Effector CD4-positive, alpha-beta T cell (primary cell): ENCODE results near the gene TRDN.
"Not testable (repeated sequence)": the region's sequence is repeated elsewhere in the genome, so short reads cannot be mapped to it uniquely, and the experiment has no call there.

ENCODE experiments used
- DNase-seq: peaks from one replicate; pipeline ENCODE4 v3.0.0-alpha.2; 2020

Gene TRDN

DNA sequence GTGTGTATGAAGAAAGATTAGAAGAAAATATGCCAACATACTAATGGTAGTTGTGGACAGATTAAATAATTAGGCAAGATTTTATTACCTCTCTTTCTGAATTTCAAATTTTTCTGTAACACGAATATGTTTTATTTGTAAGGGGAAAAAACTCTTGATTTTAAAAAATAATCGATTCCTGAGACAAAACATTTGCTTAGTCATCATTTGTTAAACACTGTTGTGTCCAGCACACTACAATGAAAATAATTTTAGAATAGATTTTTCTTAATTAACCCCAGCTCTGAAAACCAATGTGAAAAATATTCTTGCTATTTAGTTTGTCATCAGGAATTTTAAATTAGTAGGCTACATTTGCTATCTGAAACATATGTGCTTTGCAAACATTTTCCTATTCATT is 253.0 kb downstream of the TRDN start:
- DNase-seq: no peak

- DNase-seq: no peak
Observed at GRCh38 chr6:123380257-123380656, 256.5 kb downstream of the TRDN start.

DNA sequence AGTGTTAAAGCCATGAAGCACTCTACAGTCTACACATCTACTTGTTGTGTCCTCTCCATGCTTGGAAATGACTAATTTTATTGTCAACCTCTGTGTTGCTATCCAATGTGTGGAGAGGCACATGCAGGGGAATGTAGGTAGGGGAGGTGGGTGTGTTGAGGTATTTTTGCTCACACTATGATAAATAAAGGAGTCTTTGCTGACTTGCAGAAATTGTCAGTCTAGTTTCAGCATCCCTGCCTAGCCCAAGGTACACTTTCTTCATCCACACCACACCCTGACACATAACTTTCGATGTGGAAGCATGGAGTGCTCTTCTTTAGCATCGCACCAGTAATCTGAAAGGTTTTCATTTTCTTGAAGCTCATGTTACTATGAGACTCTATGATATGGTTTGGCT is 264.0 kb downstream of the TRDN start:
- no peak for DNase-seq

- DNase-seq: no peak
Observed at GRCh38 chr6:123363912-123364311, 272.8 kb downstream of the TRDN start.

- DNase-seq: no peak
Observed at GRCh38 chr6:123360359-123360758, 276.4 kb downstream of the TRDN start.

- DNase-seq: no peak
Observed at GRCh38 chr6:123352705-123353104, 284.0 kb downstream of the TRDN start.

DNA sequence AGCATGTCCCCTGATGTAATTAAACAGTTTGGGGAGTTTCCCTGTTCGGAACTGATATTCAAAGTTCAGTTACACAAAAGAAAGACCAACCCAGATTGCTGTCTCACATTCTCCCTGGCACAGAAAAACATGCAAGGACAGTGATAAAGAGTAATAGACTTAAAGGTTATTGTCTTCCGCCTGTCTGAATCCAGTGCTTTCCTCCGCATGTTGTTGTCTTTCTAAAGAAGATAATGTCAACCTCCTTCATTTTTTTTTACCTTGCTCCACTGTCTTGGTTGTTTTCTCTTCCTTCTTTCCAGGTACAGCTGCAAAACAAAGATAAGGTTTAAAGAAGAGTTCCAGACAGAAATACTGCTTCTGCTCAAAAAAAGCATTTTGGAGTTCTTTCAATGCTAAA is 284.5 kb downstream of the TRDN start:
- no peak for DNase-seq

- no peak for DNase-seq
Observed at GRCh38 chr6:123343836-123344235, 292.9 kb downstream of the TRDN start.

DNA sequence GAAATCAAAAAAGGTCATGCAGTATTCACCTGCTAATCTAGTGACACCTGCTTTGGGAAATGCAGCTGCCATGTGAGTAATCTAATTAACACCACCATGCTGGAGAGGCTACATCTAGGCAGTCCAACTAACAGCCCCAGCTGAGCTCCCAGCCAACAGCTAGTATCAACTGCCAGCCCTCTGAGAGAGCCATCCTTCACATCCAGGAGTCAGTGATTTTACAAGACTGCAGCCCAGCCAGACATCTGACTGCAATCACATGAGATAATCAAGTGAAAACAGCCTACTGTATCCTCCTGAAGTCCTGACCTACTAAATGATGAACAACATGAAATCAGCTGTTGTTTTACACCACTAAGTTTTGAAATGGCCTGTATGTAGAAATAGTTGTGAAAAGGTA is 298.4 kb downstream of the TRDN start:
- no peak for DNase-seq

- no peak for DNase-seq
Observed at GRCh38 chr6:123333000-123333756, 303.6 kb downstream of the TRDN start.

DNA sequence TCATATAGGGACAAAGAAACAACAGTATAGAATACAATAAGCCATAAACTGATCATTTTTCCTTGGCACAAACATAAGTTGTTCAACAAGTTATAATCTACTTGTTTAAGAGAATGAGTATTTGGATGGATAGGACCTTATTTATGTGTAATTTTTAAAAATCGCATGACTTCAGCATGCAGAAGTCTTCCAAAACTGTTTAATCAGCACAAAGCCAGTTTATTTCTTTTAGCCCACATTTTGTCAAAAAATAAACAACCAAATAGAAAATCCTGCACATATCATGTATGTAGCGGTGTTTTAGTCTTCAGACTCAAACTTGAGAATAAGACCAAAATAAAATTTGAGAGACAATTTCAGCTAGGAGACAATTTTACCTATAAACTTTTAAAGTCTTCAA is 304.7 kb downstream of the TRDN start:
- no peak for DNase-seq

DNA sequence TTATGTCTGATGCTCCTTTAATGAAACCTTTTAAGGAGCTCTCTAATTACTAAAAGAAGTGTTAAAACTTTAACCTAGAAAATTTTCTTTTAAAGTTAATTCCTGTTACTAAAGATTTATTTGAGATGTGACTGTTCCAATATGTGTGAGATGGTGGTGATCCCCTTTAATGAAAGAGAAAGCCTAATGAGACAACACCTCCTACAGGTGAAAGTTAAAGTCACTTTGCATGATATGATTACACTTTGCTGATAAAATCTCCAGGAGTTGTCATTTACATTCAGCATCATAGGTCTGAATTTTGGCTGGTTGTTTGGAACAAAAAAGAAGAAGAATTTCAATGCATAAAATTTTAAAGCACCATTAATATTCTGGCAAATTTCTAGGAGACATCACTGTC is 307.4 kb downstream of the TRDN start:
- no peak for DNase-seq

DNA sequence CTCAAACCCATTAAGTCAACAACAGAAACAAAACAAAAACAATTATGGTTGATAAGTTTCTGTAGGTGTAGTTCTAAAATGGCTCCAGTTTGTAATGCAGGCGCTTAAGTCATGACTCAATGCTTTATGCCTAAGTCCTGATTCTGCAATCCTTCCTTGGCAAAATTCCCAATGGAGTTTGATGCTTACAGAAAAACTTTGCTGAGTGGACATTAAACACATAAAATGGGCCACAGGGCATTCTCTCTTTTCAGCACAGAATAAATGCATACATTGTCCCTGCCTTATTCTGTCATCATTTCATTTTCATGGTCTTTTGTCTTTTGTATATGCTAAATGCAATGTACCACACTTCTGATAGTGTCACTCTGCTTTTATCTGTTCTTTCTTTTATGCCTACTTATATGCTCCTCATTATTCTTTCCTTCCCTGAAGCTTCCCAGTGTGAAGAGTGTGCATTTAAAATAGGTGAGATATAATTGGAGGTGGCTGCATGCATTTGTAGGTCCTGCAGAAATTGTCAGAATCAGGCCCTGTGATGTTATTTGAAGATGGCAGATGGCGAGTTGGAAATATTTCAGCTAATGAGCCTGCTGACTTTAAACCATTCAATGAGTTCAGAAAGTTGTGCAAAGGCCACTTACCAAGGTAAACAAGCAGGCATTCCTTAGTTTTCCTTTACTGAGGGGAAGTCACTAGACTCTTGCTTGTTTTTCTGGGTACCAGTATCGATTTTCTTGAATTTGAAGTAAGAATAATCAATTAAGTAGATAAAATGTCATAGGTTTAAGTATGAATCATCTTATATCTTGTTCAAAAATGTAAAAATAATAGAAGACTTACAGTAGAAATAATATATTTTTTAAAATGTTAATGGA is 313.1 kb downstream of the TRDN start:
- no peak for DNase-seq

GRCh38 chr6:123321020-123321419 is 315.7 kb downstream of the TRDN start:
- no peak for DNase-seq

DNA sequence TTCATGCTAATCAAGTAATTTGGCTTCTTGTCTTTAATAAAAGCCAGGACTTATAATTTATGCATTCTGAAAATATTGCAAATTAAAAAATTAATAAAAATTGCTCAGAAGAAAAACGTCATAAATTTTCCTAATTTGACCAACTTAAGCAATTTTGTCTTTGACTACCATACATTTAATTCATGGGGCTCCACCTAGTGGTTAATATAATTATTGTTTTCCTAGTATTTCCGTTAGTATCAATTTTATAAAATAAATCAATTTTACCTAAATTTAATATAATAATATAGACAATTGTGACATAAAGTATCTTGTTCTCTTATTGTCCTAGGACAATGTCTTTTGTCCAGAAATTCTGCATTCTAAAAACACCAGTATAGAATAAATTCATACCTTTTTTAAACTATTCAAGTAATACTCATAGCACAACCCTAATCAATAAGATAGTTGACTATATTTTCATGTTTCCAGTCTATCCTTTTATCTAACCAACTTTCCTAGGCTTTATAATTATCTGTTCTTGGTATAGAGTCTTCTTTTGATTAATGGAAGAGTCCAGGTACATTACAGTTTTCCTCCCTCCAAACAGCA is 319.9 kb downstream of the TRDN start:
- DNase-seq: no peak

DNA sequence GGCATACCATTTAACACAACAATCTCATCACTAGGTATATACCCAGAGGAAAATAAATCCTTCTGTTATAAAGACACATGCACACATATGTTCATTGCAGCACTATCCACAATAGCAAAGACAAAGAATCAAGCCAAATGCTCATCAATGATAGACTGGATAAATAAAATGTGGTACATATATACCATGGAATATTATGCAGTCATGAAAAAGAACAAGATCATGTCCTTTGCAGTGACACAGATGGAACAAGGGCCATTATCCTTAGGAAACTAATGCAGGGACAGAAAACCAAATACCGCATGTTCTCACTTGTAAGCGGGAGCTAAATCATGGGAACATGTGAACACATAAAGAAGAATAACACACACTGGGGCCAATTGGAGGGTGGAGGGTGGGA is 322.3 kb downstream of the TRDN start:
- not testable (repeated sequence) for DNase-seq

- no peak for DNase-seq
Observed at GRCh38 chr6:123309130-123309529, 327.6 kb downstream of the TRDN start.

GRCh38 chr6:123306334-123306733 is 330.4 kb downstream of the TRDN start:
- no peak for DNase-seq

DNA sequence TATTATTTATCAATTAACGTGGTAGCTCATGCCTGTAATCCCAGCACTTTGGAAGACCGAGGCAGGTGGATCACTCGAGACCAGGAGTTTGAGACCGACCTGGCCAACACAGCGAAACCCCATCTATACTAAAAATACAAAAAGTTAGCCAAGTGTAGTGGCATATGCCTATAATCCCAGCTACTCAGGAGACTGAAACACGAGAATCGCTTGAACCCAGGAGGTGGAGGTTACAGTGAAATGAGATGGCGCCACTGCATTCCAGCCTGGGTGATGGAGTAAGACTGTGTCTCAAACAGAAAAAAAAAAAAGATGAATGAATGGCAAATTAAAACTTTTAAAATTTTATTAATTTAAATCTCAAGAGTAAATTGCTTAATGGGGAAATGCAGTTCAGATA is 341.1 kb downstream of the TRDN start:
- DNase-seq: no peak

GRCh38 chr6:123295181-123295580 is 341.6 kb downstream of the TRDN start:
- DNase-seq: no peak

DNA sequence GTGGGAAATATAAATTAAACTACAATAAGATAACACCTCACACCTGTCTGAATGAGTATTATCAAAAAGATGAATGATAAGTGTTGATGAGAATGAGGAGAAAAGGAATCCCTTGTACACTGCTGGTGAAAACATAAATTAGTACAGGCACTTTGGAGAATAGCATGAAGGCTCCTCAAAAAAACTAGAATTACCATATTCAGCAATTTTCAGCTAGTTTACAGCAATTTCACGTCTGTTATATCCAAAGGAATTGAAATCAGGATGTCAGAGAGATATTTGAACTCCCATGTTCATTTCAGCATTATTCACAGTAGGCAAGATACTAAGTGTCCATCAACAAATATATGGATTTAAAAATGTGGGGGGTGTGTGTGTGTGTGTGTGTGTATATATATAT is 348.1 kb downstream of the TRDN start:
- DNase-seq: no peak

DNA sequence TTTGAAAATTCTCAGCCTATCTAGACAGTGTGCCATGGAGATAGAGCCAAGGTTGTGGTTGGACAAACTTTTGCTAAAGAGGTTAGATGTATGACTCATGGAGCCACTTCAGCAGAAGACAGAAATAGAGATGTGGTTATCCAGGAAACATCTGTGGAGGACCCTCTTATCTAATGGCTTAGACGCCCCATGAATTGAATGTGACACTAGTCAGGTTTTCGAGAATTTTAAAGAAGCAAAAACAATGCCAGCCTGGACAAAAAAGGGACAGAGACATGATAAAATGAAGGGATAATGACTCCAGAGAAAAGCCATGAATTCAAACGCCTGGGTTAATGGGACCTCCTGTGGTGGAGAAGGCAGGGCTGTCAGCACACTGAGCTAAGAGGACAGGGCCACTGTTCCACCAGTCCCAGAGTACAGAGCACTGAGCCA is 360.2 kb downstream of the TRDN start:
- DNase-seq: no peak

DNA sequence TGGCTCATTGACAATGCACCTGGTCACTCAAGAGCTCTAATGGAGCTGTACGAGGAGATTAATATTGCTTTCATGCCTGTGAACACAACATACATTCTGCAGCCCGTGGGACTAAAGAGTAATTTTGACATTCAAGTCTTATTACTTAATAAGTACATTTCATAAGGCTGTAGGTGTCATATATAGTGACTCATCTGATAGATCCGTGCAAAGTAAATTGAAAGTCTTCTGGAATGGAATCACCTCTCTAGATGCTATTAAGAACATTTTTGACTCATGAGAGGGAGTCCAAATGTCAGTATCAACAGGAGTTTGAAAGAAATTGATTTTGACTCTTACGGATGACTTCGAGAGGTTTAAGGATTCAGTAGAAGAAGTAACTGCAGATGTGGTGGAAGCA is 372.8 kb downstream of the TRDN start:
- no peak for DNase-seq

GRCh38 chr6:123240626-123241025 is 396.1 kb downstream of the TRDN start:
- DNase-seq: no peak
